Activated T-cell treated with anti-CD3 and anti-CD28 coated beads, Interleukin-2, amount 50 U/mL, for 72 hours (primary cell): ENCODE data around the gene CASP2. TPM values are rescaled to one million over a fixed set of nuclear protein-coding genes. Genes with fewer than 3 reads are reported as not detected.
A peak's percentile ranks its signal among the peaks of the same experiment; 100 is the strongest.
"Not testable (repeated sequence)": the region's sequence is repeated elsewhere in the genome, so short reads cannot be mapped to it uniquely, and the experiment has no call there.

Experiments
- ATAC-seq, 2 donors: fragments of 150-1000 bp; cut with Tn5 transposase; replicated peaks in 1 of 2; 2 replicates each; pipeline ENCODE4 v1.10.0; 2021; ENCODE audit warnings: moderate library complexity in 2 of 2, mild to moderate bottlenecking in 1 of 2
- DNase-seq, 2 donors: peaks; one replicate each; pipeline ENCODE4 v3.0.0; 2021 to 2022; ENCODE audit warnings: mixed read lengths in 1 of 2
- H3K27ac Mint-ChIP-seq: one replicate; pipeline ENCODE4 v1.8.0; 2022; ENCODE audit warnings: mild to moderate bottlenecking, moderate library complexity, mixed read lengths
- H3K27me3 Mint-ChIP-seq: one replicate; pipeline ENCODE4 v1.8.0; 2022; ENCODE audit warnings: low read depth, mixed read lengths
- H3K36me3 Mint-ChIP-seq, 2 donors: one replicate each; pipeline ENCODE4 v1.8.0; 2022; ENCODE audit warnings: mixed read lengths in 2 of 2, mild to moderate bottlenecking in 1 of 2; ENCODE audit not compliant: insufficient read depth in 2 of 2
- H3K4me1 Mint-ChIP-seq: one replicate; pipeline ENCODE4 v1.8.0; 2022; ENCODE audit warnings: low read depth, mixed read lengths
- H3K4me3 Mint-ChIP-seq, 2 donors: one replicate each; pipeline ENCODE4 v1.8.0; 2022; ENCODE audit warnings: mild to moderate bottlenecking in 2 of 2, mixed read lengths in 2 of 2, moderate library complexity in 2 of 2
- H3K9me3 Mint-ChIP-seq, 2 donors: one replicate each; pipeline ENCODE4 v1.8.0; 2022; ENCODE audit warnings: mixed read lengths in 2 of 2
- total RNA-seq, 2 donors: library from RNA; stranded (reverse); gene quantifications; one replicate each; pipeline ENCODE4 v1.2.3, GENCODE V29; 2022

The CASP2 gene
- total RNA-seq, 2 donors from 2014 or later = 126 to 128 TPM

GRCh38 chr7:143252006-143252405 is 36.1 kb upstream of the CASP2 start:
- ATAC-seq (peak; percentile 60 to 64), DNase-seq (peak in 1 of 2 donors; percentile 28)
- peak overlapping the region; percentile 88 for H3K27ac Mint-ChIP-seq
- peaks cover 88% of the 10 kb centered on the region for H3K4me1 Mint-ChIP-seq
- no peaks in the 10 kb centered on the region for H3K27me3 Mint-ChIP-seq
- H3K36me3 Mint-ChIP-seq = peaks cover 15 to 24% of the 10 kb centered on the region in 2 donors
- peak overlapping the region; percentile 35 to 48 for H3K4me3 Mint-ChIP-seq
- H3K9me3 Mint-ChIP-seq = peaks cover 8 to 16% of the 10 kb centered on the region in 2 donors

- no peaks in the 10 kb centered on the region for H3K27me3 Mint-ChIP-seq
Observed at GRCh38 chr7:143255564-143255963, 32.6 kb upstream of the CASP2 start.

GRCh38 chr7:143256325-143256724 is 31.8 kb upstream of the CASP2 start:
- ATAC-seq = no peak
- Mint-ChIP-seq H3K36me3 (peaks cover 5 to 16% of the 10 kb centered on the region in 2 donors), H3K27ac (peak overlapping the region; percentile 3), H3K9me3 (peaks cover 3 to 8% of the 10 kb centered on the region in 2 donors), H3K4me3 (no peak overlapping the region), H3K27me3 (no peaks in the 10 kb centered on the region), H3K4me1 (peaks cover 75% of the 10 kb centered on the region)
- no peak for DNase-seq

More at GRCh38 chr7:143255564-143255963, 32.6 kb upstream of the CASP2 start:
- peaks cover 5 to 18% of the 10 kb centered on the region in 2 donors for H3K36me3 Mint-ChIP-seq
- ATAC-seq (no peak), DNase-seq (no peak)
- no peak overlapping the region for H3K27ac Mint-ChIP-seq
- peaks cover 82% of the 10 kb centered on the region for H3K4me1 Mint-ChIP-seq
- H3K9me3 Mint-ChIP-seq = peaks cover 4 to 10% of the 10 kb centered on the region in 2 donors
- H3K4me3 Mint-ChIP-seq = no peak overlapping the region

GRCh38 chr7:143256932-143257331 is 31.2 kb upstream of the CASP2 start:
- no peak for DNase-seq

GRCh38 chr7:143257501-143257900 is 30.6 kb upstream of the CASP2 start:
- ATAC-seq = no peak
- no peak for DNase-seq
- H3K9me3 Mint-ChIP-seq = peaks cover 1 to 8% of the 10 kb centered on the region in 2 donors
- peaks cover 71% of the 10 kb centered on the region for H3K4me1 Mint-ChIP-seq
- no peaks in the 10 kb centered on the region for H3K27me3 Mint-ChIP-seq
- no peak overlapping the region for H3K4me3 Mint-ChIP-seq
- peak overlapping the region; percentile 32 for H3K27ac Mint-ChIP-seq
- H3K36me3 Mint-ChIP-seq = peaks cover 6 to 11% of the 10 kb centered on the region in 2 donors

More at GRCh38 chr7:143256932-143257331, 31.2 kb upstream of the CASP2 start:
- Mint-ChIP-seq H3K36me3 (peaks cover 8 to 14% of the 10 kb centered on the region in 2 donors), H3K27ac (peak overlapping the region; percentile 3), H3K4me1 (peaks cover 72% of the 10 kb centered on the region), H3K4me3 (no peak overlapping the region), H3K9me3 (peaks cover 3 to 8% of the 10 kb centered on the region in 2 donors), H3K27me3 (no peaks in the 10 kb centered on the region)
- ATAC-seq = no peak

- DNase-seq (no peak), ATAC-seq (peak; percentile 3 to 32)
- Mint-ChIP-seq H3K4me3 (peak overlapping the region; percentile 75 to 97), H3K4me1 (peaks cover 66% of the 10 kb centered on the region), H3K36me3 (peaks cover 6% of the 10 kb centered on the region in 2 donors), H3K27me3 (no peaks in the 10 kb centered on the region), H3K27ac (peak overlapping the region; percentile 99), H3K9me3 (peaks cover 0 to 4% of the 10 kb centered on the region in 2 donors)
Observed at GRCh38 chr7:143258831-143259230, 29.3 kb upstream of the CASP2 start.

GRCh38 chr7:143259765-143260164 is 28.4 kb upstream of the CASP2 start:
- H3K4me1 Mint-ChIP-seq = peaks cover 66% of the 10 kb centered on the region
- H3K9me3 Mint-ChIP-seq = no peaks in the 10 kb centered on the region
- ATAC-seq (no peak), DNase-seq (no peak)
- peaks cover 8 to 11% of the 10 kb centered on the region in 2 donors for H3K36me3 Mint-ChIP-seq
- no peaks in the 10 kb centered on the region for H3K27me3 Mint-ChIP-seq
- no peak overlapping the region for H3K27ac Mint-ChIP-seq
- H3K4me3 Mint-ChIP-seq = peak overlapping the region in 1 of 2 donors; percentile 16

GRCh38 chr7:143261901-143262300 is 26.2 kb upstream of the CASP2 start:
- Mint-ChIP-seq H3K4me1 (peaks cover 69% of the 10 kb centered on the region), H3K27me3 (no peaks in the 10 kb centered on the region)

GRCh38 chr7:143263266-143264195 is 24.6 kb upstream of the CASP2 start, which contains the start of gene GSTK1:
Gene GSTK1 (plus strand): TSS chr7:143263441. CDS start chr7:143263514, 73 bp downstream.
- DNase-seq (peak; percentile 88 to 89), ATAC-seq (peak; percentile 95 to 99)
- peaks cover 12 to 24% of the 10 kb centered on the region in 2 donors for H3K36me3 Mint-ChIP-seq
- peak within 1 kb of the TSS; percentile 96 to 99 for H3K4me3 Mint-ChIP-seq
- peaks cover 69% of the 10 kb centered on the region for H3K4me1 Mint-ChIP-seq
- H3K27ac Mint-ChIP-seq = peak within 1 kb of the TSS; percentile 99
- no peaks in the 10 kb centered on the region for H3K9me3 Mint-ChIP-seq
- no peaks in the 10 kb centered on the region for H3K27me3 Mint-ChIP-seq

More at GRCh38 chr7:143261901-143262300, 26.2 kb upstream of the CASP2 start:
- ATAC-seq (no peak), DNase-seq (no peak)
- H3K27ac Mint-ChIP-seq = peak overlapping the region; percentile 88
- peak overlapping the region; percentile 96 to 99 for H3K4me3 Mint-ChIP-seq
- no peaks in the 10 kb centered on the region for H3K9me3 Mint-ChIP-seq
- peaks cover 12 to 21% of the 10 kb centered on the region in 2 donors for H3K36me3 Mint-ChIP-seq

GRCh38 chr7:143264196-143264568 is 24.0 kb upstream of the CASP2 start:
- Mint-ChIP-seq H3K27ac (peak overlapping the region; percentile 99), H3K4me3 (peak overlapping the region; percentile 96 to 99), H3K4me1 (peaks cover 63% of the 10 kb centered on the region), H3K36me3 (peaks cover 12 to 24% of the 10 kb centered on the region in 2 donors)
- H3K9me3 Mint-ChIP-seq, DNase-seq, ATAC-seq, H3K27me3 Mint-ChIP-seq: not testable (repeated sequence)

GRCh38 chr7:143265017-143265693 is 23.0 kb upstream of the CASP2 start:
- no peak for DNase-seq
- Mint-ChIP-seq H3K36me3 (peaks cover 14 to 28% of the 10 kb centered on the region in 2 donors), H3K27ac (peak overlapping the region; percentile 99), H3K9me3 (no peaks in the 10 kb centered on the region), H3K4me3 (peak overlapping the region; percentile 96 to 99), H3K4me1 (peaks cover 59% of the 10 kb centered on the region), H3K27me3 (no peaks in the 10 kb centered on the region)
- ATAC-seq = no peak

GRCh38 chr7:143269251-143269650 is 18.9 kb upstream of the CASP2 start:
- Mint-ChIP-seq H3K9me3 (no peaks in the 10 kb centered on the region), H3K27me3 (no peaks in the 10 kb centered on the region), H3K36me3 (peaks cover 13 to 22% of the 10 kb centered on the region in 2 donors), H3K4me1 (peaks cover 58% of the 10 kb centered on the region), H3K27ac (no peak overlapping the region), H3K4me3 (no peak overlapping the region)
- ATAC-seq (no peak), DNase-seq (no peak)

- DNase-seq (no peak), ATAC-seq (peak in 1 of 2 donors; percentile 39)
- Mint-ChIP-seq H3K27ac (no peak overlapping the region), H3K4me3 (peak overlapping the region in 1 of 2 donors; percentile 15), H3K36me3 (peaks cover 3 to 11% of the 10 kb centered on the region in 2 donors), H3K27me3 (no peaks in the 10 kb centered on the region), H3K9me3 (no peaks in the 10 kb centered on the region), H3K4me1 (peaks cover 40% of the 10 kb centered on the region)
Observed at GRCh38 chr7:143271240-143271639, 16.9 kb upstream of the CASP2 start.
